B cell (primary cell): Measurements from ENCODE around the gene FER. TPM values are rescaled to one million over a fixed set of nuclear protein-coding genes. Genes with fewer than 3 reads are reported as not detected.

ENCODE experiments used
- ATAC-seq: fragments of 200-7000 bp; cut with Tn5 transposase; one replicate; pipeline ENCODE4 v1.10.0; 2021; ENCODE audit warnings: low read depth, mild to moderate bottlenecking, moderate number of reproducible peaks, moderate library complexity
- CTCF ChIA-PET: fragments of 350-600 bp; sonication (Branson Sonifier 250); formaldehyde crosslinking; loops from one replicate; lab custom pipeline; 2021; ENCODE audit warnings: antibody characterized with exemption, inconsistent platforms; lab: Charles Lee
- POLR2A ChIA-PET: fragments of 350-600 bp; sonication (Branson Sonifier 250); formaldehyde crosslinking; loops from one replicate; lab custom pipeline; 2021; ENCODE audit warnings: antibody characterized with exemption; lab: Charles Lee
- DNase-seq: peaks from one replicate; pipeline ENCODE4 v3.0.0; 2013
- H2AFZ ChIP-seq: 2 replicates; pipeline ENCODE4 v1.6.1; 2012; ENCODE audit warnings: mild to moderate bottlenecking, low read depth, low read length; ENCODE audit not compliant: insufficient read depth, poor library complexity, severe bottlenecking
- H3K27ac ChIP-seq, 2 donors: 1 replicate in 1 of 2; 2 replicates in 1 of 2; pipeline ENCODE4 v1.5.1; 2012 to 2013; ENCODE audit warnings: low read length in 2 of 2, mild to moderate bottlenecking in 2 of 2, moderate library complexity in 1 of 2
- H3K27me3 ChIP-seq, 4 experiments: fragments of 200-600 bp in 1 of 4; sonication (generic) in 1 of 4; replicated peaks in 1 of 4; 1 replicate in 2 of 4; 2 replicates in 2 of 4; pipeline versions ENCODE4 v1.6.1 to v1.7.0; 2013 to 2016; ENCODE audit warnings: low read length in 3 of 4, mild to moderate bottlenecking in 2 of 4, mixed read lengths in 1 of 4, moderate library complexity in 1 of 4; ENCODE audit not compliant: insufficient read depth in 4 of 4, control insufficient read depth in 3 of 4; ENCODE audit errors: control extremely low read depth in 1 of 4
- H3K36me3 ChIP-seq, 2 experiments: replicated peaks in 1 of 2; 1 replicate in 1 of 2; 2 replicates in 1 of 2; pipeline versions ENCODE4 v1.6.1 to v1.7.1; 2013; ENCODE audit warnings: low read length in 1 of 2; ENCODE audit not compliant: insufficient read depth in 2 of 2, control insufficient read depth in 1 of 2; ENCODE audit errors: control extremely low read depth in 1 of 2, extremely low read depth in 1 of 2
- H3K4me1 ChIP-seq, 2 donors: fragments of 200-600 bp in 1 of 2; sonication (generic) in 1 of 2; 1 replicate in 1 of 2; 2 replicates in 1 of 2; pipeline versions ENCODE4 v1.5.1 to v1.6.1; 2013 to 2017; ENCODE audit warnings: low read length in 2 of 2; ENCODE audit not compliant: control insufficient read depth in 2 of 2, insufficient read depth in 2 of 2
- H3K4me2 ChIP-seq: replicated peaks from 2 replicates; pipeline ENCODE3; 2012; ENCODE audit warnings: mild to moderate bottlenecking, low read depth, low read length; ENCODE audit not compliant: poor library complexity, severe bottlenecking
- H3K4me3 ChIP-seq, 5 experiments: fragments of 200-600 bp in 1 of 5; sonication (generic) in 1 of 5; 1 replicate in 3 of 5; 2 replicates in 2 of 5; pipeline versions ENCODE4 v1.5.1 to v1.7.0; 2011 to 2016; ENCODE audit warnings: low read length in 4 of 5, mild to moderate bottlenecking in 4 of 5, low read depth in 2 of 5, control low read depth in 1 of 5, moderate library complexity in 1 of 5; ENCODE audit not compliant: insufficient read depth in 1 of 5; ENCODE audit errors: control extremely low read depth in 1 of 5, extremely low read depth in 1 of 5
- H3K79me2 ChIP-seq: fragments of 200-600 bp; sonication (generic); one replicate; pipeline ENCODE4 v1.6.0; 2016; ENCODE audit warnings: low read length; ENCODE audit not compliant: control insufficient read depth, insufficient read depth
- H3K9ac ChIP-seq: fragments of 200-600 bp; sonication (generic); 2 replicates; pipeline ENCODE4 v1.6.1; 2017; ENCODE audit warnings: mild to moderate bottlenecking, low read length, moderate library complexity
- H3K9me3 ChIP-seq, 3 donors: one replicate each; pipeline versions ENCODE4 v1.6.1 to v1.7.1; 2013; ENCODE audit warnings: low read length in 2 of 3; ENCODE audit not compliant: control insufficient read depth in 2 of 3, insufficient read depth in 1 of 3; ENCODE audit errors: control extremely low read depth in 1 of 3
- H4K20me1 ChIP-seq: 2 replicates; pipeline ENCODE4 v1.6.0; 2012; ENCODE audit warnings: mild to moderate bottlenecking, low read length; ENCODE audit not compliant: insufficient read depth, control insufficient read depth, poor library complexity, severe bottlenecking
- H3K27ac Mint-ChIP-seq: one replicate; pipeline ENCODE4 v1.8.0; 2021; ENCODE audit warnings: mixed read lengths
- H3K27me3 Mint-ChIP-seq: one replicate; pipeline ENCODE4 v1.8.0; 2021; ENCODE audit warnings: mixed read lengths
- H3K4me1 Mint-ChIP-seq: one replicate; pipeline ENCODE4 v1.8.0; 2021; ENCODE audit warnings: mixed read lengths
- H3K4me3 Mint-ChIP-seq: one replicate; pipeline ENCODE4 v1.8.0; 2021; ENCODE audit warnings: mixed read lengths
- H3K9me3 Mint-ChIP-seq: one replicate; pipeline ENCODE4 v1.8.0; 2022; ENCODE audit warnings: mixed read lengths; ENCODE audit not compliant: insufficient read depth
- CTCF ChIP-seq: fragments of 200-600 bp; IDR thresholded peaks from one replicate; pipeline ENCODE4 v1.8.0; 2022; ENCODE audit warnings: antibody characterized with exemption, mild to moderate bottlenecking
- EZH2 ChIP-seq: IDR thresholded peaks from 2 replicates; pipeline ENCODE4 v1.6.1; 2012; ENCODE audit warnings: borderline replicate concordance, low read depth, mild to moderate bottlenecking, moderate library complexity, low read length; ENCODE audit not compliant: insufficient read depth, poor library complexity, severe bottlenecking
- WGBS: methylation state at CpG from one replicate; pipeline ENCODE4 v1.1.5; 2013; ENCODE audit warnings: missing lambda C conversion rate; ENCODE audit not compliant: insufficient coverage; 5-methylcytosine and 5-hydroxymethylcytosine counted together
- intact Hi-C: fragments of 100-400 bp; cut with micrococcal nuclease; formaldehyde crosslinking; loops from one replicate; pipeline ENCODE4 v1.10.0; 2022
- polyA plus RNA-seq: library from polyadenylated mRNA; depleted of rRNA; stranded (reverse); fragments of >200 nt; gene quantifications from 2 replicates; pipeline ENCODE4 v1.2.3, GENCODE V29; 2012
- total RNA-seq, 2 donors: library from RNA; stranded (reverse); fragments of 120-200 nt in 1 of 2; gene quantifications; 1 replicate in 1 of 2; 2 replicates in 1 of 2; pipeline versions ENCODE4 v1.2.3 to v1.2.4, GENCODE V29; 2013 to 2022

The FER gene
- total and polyA plus RNA-seq, 2 donors (not counting 1 experiment from before 2014, with no cell fraction given) = 1.3 to 41.3 TPM

GRCh38 chr5:108947164-108947563 is 199.5 kb downstream of the FER start:
- no peak overlapping the region for H3K27ac ChIP-seq
- H3K9ac ChIP-seq = no peak overlapping the region
- ATAC-seq (no peak), DNase-seq (no peak)
- H3K9me3 ChIP-seq = no peaks in the 10 kb centered on the region
- no peak overlapping the region for H2AFZ ChIP-seq
- H3K4me2 ChIP-seq = no peak overlapping the region
- no peaks in the 10 kb centered on the region for H3K4me1 Mint-ChIP-seq
- no peaks in the 10 kb centered on the region for H4K20me1 ChIP-seq
- intact Hi-C loops = no loop called here
- H3K9me3 Mint-ChIP-seq = no peaks in the 10 kb centered on the region
- WGBS = no CpG with 5 or more reads among the region's 1 CpG
- H3K4me1 ChIP-seq = no peaks in the 10 kb centered on the region
- POLR2A ChIA-PET = no interaction called here
- CTCF ChIA-PET = no interaction called here
- no peaks in the 10 kb centered on the region for H3K27me3 ChIP-seq
- H3K79me2 ChIP-seq = no peaks in the 10 kb centered on the region
- no peak overlapping the region for H3K4me3 Mint-ChIP-seq
- H3K27me3 Mint-ChIP-seq = no peaks in the 10 kb centered on the region
- no peaks in the 10 kb centered on the region for H3K36me3 ChIP-seq
- H3K27ac Mint-ChIP-seq = no peak overlapping the region
- no peak overlapping the region for H3K4me3 ChIP-seq
- TF ChIP-seq CTCF (no peak), EZH2 (no peak)

- Histone ChIP-seq H3K4me2 (no peak overlapping the region), H3K9ac (no peak overlapping the region), H3K36me3 (no peaks in the 10 kb centered on the region), H3K4me3 (no peak overlapping the region), H3K27me3 (no peaks in the 10 kb centered on the region), H3K9me3 (no peaks in the 10 kb centered on the region), H4K20me1 (no peaks in the 10 kb centered on the region), H3K4me1 (no peaks in the 10 kb centered on the region), H3K79me2 (no peaks in the 10 kb centered on the region), H3K27ac (no peak overlapping the region), H2AFZ (no peak overlapping the region)
- POLR2A ChIA-PET = no interaction called here
- ATAC-seq (no peak), DNase-seq (no peak)
- H3K27ac Mint-ChIP-seq = no peak overlapping the region
- H3K4me3 Mint-ChIP-seq = no peak overlapping the region
- intact Hi-C loops = no loop called here
- CTCF ChIA-PET = no interaction called here
- WGBS = no CpG with 5 or more reads among the region's 2 CpGs
- TF ChIP-seq CTCF = no peak
- H3K4me1 Mint-ChIP-seq = no peaks in the 10 kb centered on the region
- H3K27me3 Mint-ChIP-seq = no peaks in the 10 kb centered on the region
- no peaks in the 10 kb centered on the region for H3K9me3 Mint-ChIP-seq
Observed at GRCh38 chr5:108950276-108950675, 202.6 kb downstream of the FER start.
